Right atrium auricular region (tissue), 2 donors: ENCODE measurements around the gene STUM. TPM values are rescaled to one million over a fixed set of nuclear protein-coding genes. Genes with fewer than 3 reads are reported as not detected.

Source experiments
- DNase-seq: peaks from one replicate; pipeline ENCODE4 v3.0.0-alpha.2; 2019; ENCODE audit warnings: low spot score
- H3K27ac ChIP-seq, 2 donors: fragments of 200-600 bp; sonication (generic); 1 replicate in 1 of 2; 2 replicates in 1 of 2; pipeline ENCODE4 v1.5.1; 2016 to 2019
- H3K27me3 ChIP-seq, 2 donors: fragments of 200-600 bp; sonication (generic); one replicate each; pipeline versions ENCODE4 v1.5.1 to v1.6.0; 2017 to 2019
- H3K36me3 ChIP-seq: fragments of 200-600 bp; sonication (generic); one replicate; pipeline ENCODE4 v1.5.1; 2016
- H3K4me1 ChIP-seq, 2 donors: fragments of 200-600 bp; sonication (generic); one replicate each; pipeline versions ENCODE4 v1.5.1 to v1.6.0; 2017 to 2019
- H3K4me3 ChIP-seq, 2 donors: fragments of 200-600 bp; sonication (generic); 1 replicate in 1 of 2; 2 replicates in 1 of 2; pipeline ENCODE4 v1.5.1; 2017 to 2019; ENCODE audit warnings: mild to moderate bottlenecking in 1 of 2, moderate library complexity in 1 of 2
- H3K9me3 ChIP-seq, 2 donors: fragments of 200-600 bp; sonication (generic); one replicate each; pipeline ENCODE4 v1.5.1; 2019
- total RNA-seq, 2 donors: library from RNA; depleted of rRNA; stranded (reverse); fragments of >200 nt; gene quantifications; one replicate each; pipeline ENCODE4 v1.1.0, GENCODE V29; 2016
- TF ChIP-seq, protein P1 (sequence below), 2 donors: fragments of 200-600 bp; sonication (generic); IDR thresholded peaks; one replicate each; pipeline ENCODE4 v1.5.1; 2019; ENCODE audit warnings: antibody characterized with exemption in 2 of 2

Gene STUM
- total RNA-seq, 2 donors from 2014 or later = 0.43 to 0.70 TPM

DNA sequence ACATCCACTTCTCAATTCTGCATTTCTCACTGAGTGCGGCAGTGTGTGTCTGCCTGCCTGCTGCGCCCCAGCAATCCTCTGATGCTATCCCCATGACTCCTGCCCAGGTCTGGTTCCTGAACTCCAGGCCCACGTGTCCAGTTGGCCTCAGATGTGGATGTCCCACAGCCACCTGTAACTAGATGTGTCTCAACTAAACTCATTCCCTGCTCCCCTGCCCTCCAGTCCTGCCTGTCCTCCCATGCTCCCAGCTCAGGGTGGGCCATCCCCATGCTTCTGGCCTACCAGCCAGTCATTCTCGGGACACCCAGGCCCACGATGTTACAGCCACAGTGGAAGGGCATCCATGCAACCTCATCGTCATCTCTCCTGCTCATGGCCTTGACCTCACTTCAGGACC lies 76.8 kb downstream of the STUM start:
- TF ChIP-seq, protein P1, sequence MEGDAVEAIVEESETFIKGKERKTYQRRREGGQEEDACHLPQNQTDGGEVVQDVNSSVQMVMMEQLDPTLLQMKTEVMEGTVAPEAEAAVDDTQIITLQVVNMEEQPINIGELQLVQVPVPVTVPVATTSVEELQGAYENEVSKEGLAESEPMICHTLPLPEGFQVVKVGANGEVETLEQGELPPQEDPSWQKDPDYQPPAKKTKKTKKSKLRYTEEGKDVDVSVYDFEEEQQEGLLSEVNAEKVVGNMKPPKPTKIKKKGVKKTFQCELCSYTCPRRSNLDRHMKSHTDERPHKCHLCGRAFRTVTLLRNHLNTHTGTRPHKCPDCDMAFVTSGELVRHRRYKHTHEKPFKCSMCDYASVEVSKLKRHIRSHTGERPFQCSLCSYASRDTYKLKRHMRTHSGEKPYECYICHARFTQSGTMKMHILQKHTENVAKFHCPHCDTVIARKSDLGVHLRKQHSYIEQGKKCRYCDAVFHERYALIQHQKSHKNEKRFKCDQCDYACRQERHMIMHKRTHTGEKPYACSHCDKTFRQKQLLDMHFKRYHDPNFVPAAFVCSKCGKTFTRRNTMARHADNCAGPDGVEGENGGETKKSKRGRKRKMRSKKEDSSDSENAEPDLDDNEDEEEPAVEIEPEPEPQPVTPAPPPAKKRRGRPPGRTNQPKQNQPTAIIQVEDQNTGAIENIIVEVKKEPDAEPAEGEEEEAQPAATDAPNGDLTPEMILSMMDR (IDR thresholded peaks at IDR 0.05) = no peak
- Histone ChIP-seq H3K36me3 (no peaks in the 10 kb centered on the region), H3K27me3 (no peaks in the 10 kb centered on the region), H3K4me1 (peaks cover 0 to 9% of the 10 kb centered on the region in 2 donors), H3K9me3 (peaks cover 0 to 6% of the 10 kb centered on the region in 2 donors), H3K27ac (no peak overlapping the region), H3K4me3 (no peak overlapping the region)
- no peak for DNase-seq

DNA sequence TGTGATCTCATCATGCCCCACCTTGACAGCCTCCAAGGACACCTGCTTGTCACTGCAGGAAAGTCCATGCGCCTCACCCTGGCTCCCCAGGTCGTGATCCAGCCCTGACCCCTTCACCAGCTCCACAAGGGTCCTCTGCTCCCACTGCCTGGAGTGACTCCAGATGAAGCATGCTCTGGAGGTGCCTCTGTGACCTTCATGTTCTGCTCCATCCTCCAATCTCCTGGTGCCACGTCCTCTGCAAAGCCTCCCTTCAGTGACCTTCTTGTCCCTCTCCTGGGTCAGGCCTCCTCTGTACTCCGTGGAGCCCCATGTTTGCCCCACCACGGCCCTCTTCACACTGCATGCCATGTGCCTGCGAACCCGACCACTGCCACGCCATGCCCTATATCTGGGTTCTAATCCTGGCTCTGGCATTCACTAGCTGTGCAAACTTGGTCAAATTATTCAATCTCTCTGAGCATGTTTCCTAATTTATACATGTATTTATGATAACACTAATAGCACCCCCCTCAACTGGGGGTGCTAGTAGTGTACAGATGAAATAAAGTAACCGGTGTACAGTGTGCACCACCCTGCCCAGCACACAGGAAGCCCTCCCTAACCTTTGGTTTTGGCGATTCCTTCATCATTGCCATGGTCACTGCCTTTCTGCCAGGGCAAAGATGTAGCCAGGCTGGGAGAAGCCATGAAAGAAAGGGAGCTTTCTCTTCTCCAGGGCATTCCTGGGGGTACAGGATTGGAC lies 77.4 kb downstream of the STUM start:
- no peak for DNase-seq
- H3K36me3 ChIP-seq = no peaks in the 10 kb centered on the region
- H3K27me3 ChIP-seq = no peaks in the 10 kb centered on the region
- H3K9me3 ChIP-seq = peaks cover 0 to 6% of the 10 kb centered on the region in 2 donors
- TF ChIP-seq, protein P1 (IDR thresholded peaks at IDR 0.05) = no peak
- H3K4me3 ChIP-seq = no peak overlapping the region
- no peak overlapping the region for H3K27ac ChIP-seq
- peaks cover 0 to 9% of the 10 kb centered on the region in 2 donors for H3K4me1 ChIP-seq

DNA sequence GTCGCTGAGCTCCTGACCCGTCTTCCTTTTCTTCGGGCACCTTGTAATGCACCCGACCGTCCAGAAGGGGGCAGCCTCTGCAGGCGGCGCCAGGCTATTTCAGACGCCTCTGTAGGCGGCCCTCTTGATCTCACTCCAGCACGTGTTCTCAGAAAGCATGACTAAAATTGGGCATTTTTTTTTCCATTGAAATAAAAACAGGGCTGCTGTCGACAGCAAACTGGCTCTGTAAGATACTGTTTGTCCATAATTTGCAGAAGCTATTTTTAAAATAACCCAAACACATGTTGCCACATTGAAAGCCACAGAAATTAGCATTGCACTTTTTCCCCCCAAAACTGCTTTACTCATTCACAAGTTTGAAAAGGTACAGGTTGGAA lies 78.0 kb downstream of the STUM start:
- DNase-seq = peak; percentile 85
- no peaks in the 10 kb centered on the region for H3K36me3 ChIP-seq
- peaks cover 0 to 6% of the 10 kb centered on the region in 2 donors for H3K9me3 ChIP-seq
- no peak overlapping the region for H3K4me3 ChIP-seq
- H3K4me1 ChIP-seq = peaks cover 0 to 9% of the 10 kb centered on the region in 2 donors
- no peak overlapping the region for H3K27ac ChIP-seq
- no peaks in the 10 kb centered on the region for H3K27me3 ChIP-seq
- TF ChIP-seq, protein P1 (IDR thresholded peaks at IDR 0.05) = peak; percentile 94 to 96

DNA sequence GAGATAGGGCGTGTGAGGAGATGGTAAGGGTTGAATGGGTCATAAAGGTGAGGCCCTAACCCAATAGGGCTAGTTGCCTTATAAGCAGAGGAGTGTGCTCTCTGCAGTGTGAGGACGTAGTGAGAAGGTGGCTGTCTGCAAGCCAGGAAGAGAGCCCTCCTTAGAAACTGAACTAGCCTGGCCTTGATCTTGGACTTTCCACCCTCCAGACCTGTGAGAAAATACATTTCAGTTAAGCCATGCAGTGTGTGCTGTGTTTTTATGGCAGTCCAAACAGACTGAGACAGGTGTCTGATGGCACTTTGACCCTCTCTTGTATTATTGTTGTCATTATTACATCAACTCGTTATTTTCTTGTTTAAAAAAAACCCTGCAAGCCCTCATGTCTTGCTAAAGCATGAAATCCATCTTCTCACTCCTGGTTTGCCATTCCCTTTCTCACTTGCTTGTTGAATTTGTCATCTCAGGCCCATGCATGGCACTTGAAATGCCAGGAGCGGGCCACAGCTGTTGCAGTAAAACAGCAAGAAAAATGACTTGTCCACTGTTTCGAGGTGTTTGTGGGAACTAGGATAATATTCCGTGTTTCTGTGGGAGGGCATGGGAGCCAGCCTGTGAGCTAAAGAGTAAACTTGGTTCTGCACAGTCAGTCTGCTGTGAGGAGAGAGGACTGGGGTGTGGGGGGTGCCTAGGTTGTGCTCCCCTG lies 78.6 kb downstream of the STUM start:
- TF ChIP-seq, protein P1 (IDR thresholded peaks at IDR 0.05) = no peak
- peaks cover 0 to 2% of the 10 kb centered on the region in 2 donors for H3K9me3 ChIP-seq
- peaks cover 0 to 9% of the 10 kb centered on the region in 2 donors for H3K4me1 ChIP-seq
- H3K36me3 ChIP-seq = no peaks in the 10 kb centered on the region
- H3K27me3 ChIP-seq = no peaks in the 10 kb centered on the region
- DNase-seq = no peak
- no peak overlapping the region for H3K4me3 ChIP-seq
- H3K27ac ChIP-seq = no peak overlapping the region

DNA sequence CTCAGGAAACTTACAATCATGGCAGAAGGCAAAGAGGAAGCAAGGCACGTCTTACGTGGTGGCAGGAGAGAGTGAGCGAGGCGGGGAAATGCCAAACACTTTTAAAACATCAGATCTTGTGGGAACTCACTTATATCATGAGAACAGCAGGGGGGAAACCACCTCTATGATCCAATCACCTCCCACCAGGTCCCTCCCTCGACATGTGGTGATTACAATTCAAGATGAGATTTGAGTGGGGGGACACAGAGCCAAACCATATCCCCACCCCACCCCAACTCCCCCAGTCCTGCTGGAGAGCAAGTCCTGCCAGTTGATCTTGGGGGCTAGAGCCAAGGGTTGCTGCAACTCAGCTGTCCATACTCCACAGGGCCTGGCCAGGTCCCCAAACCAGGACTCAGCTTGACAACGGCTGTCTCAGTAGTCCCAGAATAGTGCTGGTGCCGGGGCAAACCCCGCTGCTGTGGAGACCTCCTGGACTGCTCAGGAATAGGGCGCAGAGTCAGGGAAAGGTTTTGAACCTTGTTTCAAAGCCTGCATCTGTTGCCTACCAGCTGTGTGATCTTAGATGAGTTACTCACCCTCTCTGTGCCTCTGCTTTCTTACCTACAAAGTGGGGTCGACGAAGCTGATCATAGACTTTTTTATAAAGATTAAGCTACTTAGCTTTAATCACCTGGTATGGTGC lies 79.5 kb downstream of the STUM start:
- H3K27me3 ChIP-seq = no peaks in the 10 kb centered on the region
- peaks cover 0 to 9% of the 10 kb centered on the region in 2 donors for H3K4me1 ChIP-seq
- no peak overlapping the region for H3K4me3 ChIP-seq
- H3K36me3 ChIP-seq = no peaks in the 10 kb centered on the region
- no peak overlapping the region for H3K27ac ChIP-seq
- no peaks in the 10 kb centered on the region for H3K9me3 ChIP-seq
- TF ChIP-seq, protein P1 (IDR thresholded peaks at IDR 0.05) = no peak
- no peak for DNase-seq
